ENCODE results near the gene LRRC40.

DNA sequence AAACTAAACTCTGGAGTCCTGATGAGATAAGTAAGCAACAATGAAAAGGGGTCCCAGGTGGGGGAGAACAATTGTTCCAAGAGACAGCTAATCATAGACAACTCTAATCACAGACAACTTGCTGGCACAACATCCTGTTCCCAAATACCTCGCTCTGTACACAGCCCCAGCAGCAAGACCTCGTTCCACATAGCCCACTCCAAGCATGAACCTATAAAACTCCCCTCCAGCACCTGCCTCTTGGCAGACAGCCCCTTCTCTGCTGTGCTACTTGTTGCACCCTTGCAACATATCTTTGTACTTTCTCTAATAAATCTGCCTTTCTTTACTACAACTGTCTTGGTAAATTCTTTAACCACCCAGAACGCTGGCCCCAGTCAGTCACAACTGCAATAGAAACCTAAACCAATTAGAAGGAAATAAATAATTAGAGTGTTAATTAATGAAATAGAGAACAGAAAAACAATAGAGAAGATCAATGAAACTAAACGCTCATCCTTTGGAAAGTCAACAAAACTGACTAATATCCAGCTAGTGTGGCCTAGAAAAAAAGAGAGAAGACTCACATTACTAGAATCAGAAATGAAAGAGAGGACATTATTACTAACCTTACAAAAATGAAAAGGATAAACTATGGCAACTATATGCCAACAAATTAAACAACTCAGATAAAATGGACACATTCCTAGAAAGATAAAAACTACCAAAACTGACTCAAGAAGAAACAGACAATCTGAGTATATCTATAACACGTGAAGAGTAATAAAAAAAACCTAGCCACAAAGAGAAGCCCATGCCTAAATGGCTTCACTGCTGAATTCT, 36.1 kb downstream of the LRRC40 start:
- TF ChIP-seq CTCF (IDR thresholded peaks at IDR 0.05) (no peak), POLR2AphosphoS5 (IDR thresholded peaks at IDR 0.05) (no peak), EP300 (IDR thresholded peaks at IDR 0.05) (no peak)

Data from sigmoid colon (tissue), 4 donors.